IMR-90 (cell line): ENCODE results near the gene PIWIL4. TPM values are rescaled to one million over a fixed set of nuclear protein-coding genes. Genes with fewer than 3 reads are reported as not detected.

ENCODE experiments used
- ATAC-seq: fragments of 200-7000 bp; cut with Tn5 transposase; 2 replicates; pipeline ENCODE4 v1.9.1; 2020; ENCODE audit warnings: low read depth, mild to moderate bottlenecking, moderate library complexity
- BruUV-seq: library from RNA; stranded (reverse); fragments of 400-500 nt; replicated peaks from 2 replicates; lab custom pipeline; 2021; lab: Mats Ljungman, UMichigan
- CTCF ChIA-PET: fragments of 300-600 bp; formaldehyde crosslinking; extraction: SDS; loops from one replicate; lab custom pipeline; 2021; ENCODE audit warnings: antibody characterized with exemption; lab: Yijun Ruan, JAX
- POLR2A ChIA-PET: fragments of 300-600 bp; sonication (Branson Sonifier 250); formaldehyde crosslinking; loops from one replicate; lab custom pipeline; 2022; ENCODE audit warnings: antibody characterized with exemption; ENCODE audit not compliant: unreplicated experiment; lab: Charles Lee
- DNase-seq: peaks from one replicate; pipeline ENCODE4 v3.0.0; 2013
- H2AFZ ChIP-seq: replicated peaks from 2 replicates; pipeline ENCODE3; 2013; ENCODE audit warnings: low read length, mild to moderate bottlenecking; ENCODE audit not compliant: poor library complexity
- H2AK5ac ChIP-seq: 2 replicates; pipeline ENCODE4 v1.6.1; 2013; ENCODE audit warnings: low read depth, low read length, inconsistent platforms
- H2AK9ac ChIP-seq: replicated peaks from 2 replicates; pipeline ENCODE3; 2013; ENCODE audit warnings: mild to moderate bottlenecking, low read depth, low read length, moderate library complexity; ENCODE audit not compliant: poor library complexity
- H2BK120ac ChIP-seq: 2 replicates; pipeline ENCODE4 v1.6.1; 2013; ENCODE audit warnings: low read depth, low read length, inconsistent platforms
- H2BK15ac ChIP-seq: 3 replicates; pipeline ENCODE4 v1.6.1; 2013; ENCODE audit warnings: low read depth, low read length, inconsistent platforms
- H2BK20ac ChIP-seq: 2 replicates; pipeline ENCODE4 v1.6.1; 2013; ENCODE audit warnings: low read depth, mild to moderate bottlenecking, inconsistent platforms, low read length, moderate library complexity
- H2BK5ac ChIP-seq: 2 replicates; pipeline ENCODE4 v1.6.1; 2013; ENCODE audit warnings: mild to moderate bottlenecking, low read depth, low read length, inconsistent platforms; ENCODE audit not compliant: poor library complexity, severe bottlenecking
- H3K14ac ChIP-seq: replicated peaks from 2 replicates; pipeline ENCODE4 v1.6.1; 2013; ENCODE audit warnings: low read depth, low read length, inconsistent platforms
- H3K18ac ChIP-seq: 2 replicates; pipeline ENCODE4 v1.6.1; 2013; ENCODE audit warnings: low read depth, low read length, control low read depth
- H3K23ac ChIP-seq: 2 replicates; pipeline ENCODE4 v1.6.1; 2013; ENCODE audit warnings: low read depth, low read length, inconsistent platforms
- H3K27ac ChIP-seq: 2 replicates; pipeline ENCODE4 v1.5.1; 2013; ENCODE audit warnings: mild to moderate bottlenecking, control low read depth, low read length; ENCODE audit not compliant: insufficient read depth
- H3K27me3 ChIP-seq: 2 replicates; pipeline ENCODE4 v1.6.1; 2013; ENCODE audit warnings: low read length; ENCODE audit not compliant: control insufficient read depth, insufficient read depth
- H3K36me3 ChIP-seq: 2 replicates; pipeline ENCODE4 v1.6.1; 2013; ENCODE audit warnings: low read length, mixed read lengths; ENCODE audit not compliant: control insufficient read depth, insufficient read depth
- H3K4ac ChIP-seq: 2 replicates; pipeline ENCODE4 v1.6.1; 2013; ENCODE audit warnings: low read depth, low read length, inconsistent platforms
- H3K4me1 ChIP-seq: 2 replicates; pipeline ENCODE4 v1.6.1; 2013; ENCODE audit warnings: low read length, mixed read lengths; ENCODE audit not compliant: control insufficient read depth, insufficient read depth
- H3K4me2 ChIP-seq: 2 replicates; pipeline ENCODE4 v1.6.1; 2013; ENCODE audit warnings: low read depth, mild to moderate bottlenecking, control low read depth, low read length, moderate library complexity
- H3K4me3 ChIP-seq: 2 replicates; pipeline ENCODE4 v1.5.1; 2013; ENCODE audit warnings: low read depth, mild to moderate bottlenecking, control low read depth, low read length, moderate library complexity; ENCODE audit not compliant: insufficient read depth
- H3K56ac ChIP-seq: 2 replicates; pipeline ENCODE4 v1.6.1; 2013; ENCODE audit warnings: low read length, inconsistent platforms; ENCODE audit not compliant: insufficient read depth; ENCODE audit errors: extremely low read depth
- H3K79me1 ChIP-seq, 2 experiments: 2 replicates each; pipeline ENCODE4 v1.6.1; 2013; ENCODE audit warnings: low read length in 2 of 2, inconsistent platforms in 1 of 2, low read depth in 1 of 2
- H3K9ac ChIP-seq: 2 replicates; pipeline ENCODE4 v1.6.1; 2013; ENCODE audit warnings: low read depth, low read length, control low read depth
- H3K9me1 ChIP-seq: 2 replicates; pipeline ENCODE4 v1.6.1; 2013; ENCODE audit warnings: low read length, inconsistent platforms; ENCODE audit not compliant: insufficient read depth
- H3K9me3 ChIP-seq: 2 replicates; pipeline ENCODE4 v1.6.1; 2013; ENCODE audit warnings: low read length; ENCODE audit not compliant: control insufficient read depth, insufficient read depth
- H4K20me1 ChIP-seq: 2 replicates; pipeline ENCODE4 v1.6.1; 2013; ENCODE audit warnings: low read length, inconsistent platforms; ENCODE audit not compliant: insufficient read depth
- H4K5ac ChIP-seq: 2 replicates; pipeline ENCODE4 v1.6.1; 2013; ENCODE audit warnings: mild to moderate bottlenecking, low read depth, low read length, control low read depth
- H4K8ac ChIP-seq, 2 experiments: 2 replicates each; pipeline ENCODE4 v1.6.1; 2013; ENCODE audit warnings: low read depth in 2 of 2, low read length in 2 of 2, control low read depth in 1 of 2, inconsistent platforms in 1 of 2
- H4K91ac ChIP-seq: 2 replicates; pipeline ENCODE4 v1.6.1; 2013; ENCODE audit warnings: low read depth, low read length, inconsistent platforms; ENCODE audit not compliant: insufficient read depth
- BHLHE40 ChIP-seq: fragments of 150-350 bp; IDR thresholded peaks from 2 replicates; pipeline ENCODE4 v1.6.1; 2016; ENCODE audit warnings: mild to moderate bottlenecking, low read depth, low read length
- CEBPB ChIP-seq: IDR thresholded peaks from 2 replicates; pipeline ENCODE4 v1.6.1; 2012; ENCODE audit warnings: low read depth, low read length, improper control_type of control experiment
- WGBS, 2 experiments: methylation state at CpG; one replicate each; pipeline versions ENCODE4 v1.1.5 to v1.1.7; 2013; ENCODE audit warnings: missing lambda C conversion rate in 2 of 2; ENCODE audit not compliant: insufficient read length in 1 of 2; ENCODE audit errors: extremely low coverage in 2 of 2; 5-methylcytosine and 5-hydroxymethylcytosine counted together
- dilution Hi-C: fragments of 300-500 bp; cut with HindIII; formaldehyde crosslinking; loops from one replicate; pipeline ENCODE4 v1.14.3; 2018; ENCODE audit warnings: low sequenced_read_pairs; ENCODE audit not compliant: unreplicated experiment
- in situ Hi-C: fragments of 300-500 bp; cut with MboI; formaldehyde crosslinking; loops from 3 replicates; pipeline ENCODE4 v1.14.3; 2019; ENCODE audit warnings: low sequenced_read_pairs, inconsistent platforms, mixed read lengths
- intact Hi-C: fragments of 100-400 bp; cut with micrococcal nuclease; formaldehyde crosslinking; loops from 2 replicates; pipeline ENCODE4 v1.10.0; 2022
- polyA plus RNA-seq, 3 experiments: library from polyadenylated mRNA; depleted of rRNA; stranded (reverse); fragments of >200 nt; gene quantifications; 2 replicates each; pipeline ENCODE4 v1.2.3, GENCODE V29; 2012; ENCODE audit warnings: low replicate concordance in 1 of 3
- total RNA-seq: library from RNA; depleted of rRNA; stranded (reverse); fragments of >200 nt; gene quantifications from 2 replicates; pipeline ENCODE4 v1.2.3, GENCODE V29; 2012

PIWIL4 gene
- total and polyA plus RNA-seq, 2 of the 4 experiments (the other 2 are of a cell fraction): 0.72 to 1.3 TPM

GRCh38 chr11:94603587-94603986 is 36.4 kb downstream of the PIWIL4 start:
- ChIA-PET POLR2A (no interaction called here), CTCF (interaction anchor here (0.6 to 1.6 kb wide), 2 partner anchors 12 to 85 kb away, joined by 3 to 6 read pairs; no protein-coding TSS in a partner anchor)
- no peak overlapping the region for H2BK15ac ChIP-seq
- H4K5ac ChIP-seq: no peak overlapping the region
- no peaks in the 10 kb centered on the region; the same call in 1 of the 2 replicates for H3K4me1 ChIP-seq
- no peaks in the 10 kb centered on the region for H3K9me3 ChIP-seq
- no peak overlapping the region for H2AFZ ChIP-seq
- H3K18ac ChIP-seq: no peak overlapping the region
- no peak overlapping the region for H3K56ac ChIP-seq
- H3K9ac ChIP-seq: no peak overlapping the region
- H2BK5ac ChIP-seq: no peak overlapping the region
- no peak overlapping the region for H2BK20ac ChIP-seq
- H3K9me1 ChIP-seq: no peaks in the 10 kb centered on the region
- no peak overlapping the region for H3K14ac ChIP-seq
- H3K4ac ChIP-seq: no peak overlapping the region
- no peak overlapping the region for H2AK9ac ChIP-seq
- in situ Hi-C loops: loop anchor here (25.0 kb wide), 2 partner anchors 1159 to 1834 kb away; no protein-coding TSS in a partner anchor
- intact Hi-C loops: loop anchor here (1.0 to 10.0 kb wide), 2 partner anchors 84 to 709 kb away; no protein-coding TSS in a partner anchor
- no peak overlapping the region for H3K27ac ChIP-seq
- WGBS, 2 experiments: no CpG with 5 or more reads among the region's 1 CpG
- no peak for ATAC-seq
- no peak overlapping the region for H4K91ac ChIP-seq
- no peak overlapping the region for H4K8ac ChIP-seq
- H3K4me3 ChIP-seq: no peak overlapping the region
- no peak overlapping the region for H3K4me2 ChIP-seq
- H3K36me3 ChIP-seq: no peaks in the 10 kb centered on the region
- peak; percentile 85 for TF ChIP-seq CEBPB
- no peak for TF ChIP-seq BHLHE40
- DNase-seq: no peak
- dilution Hi-C loops: no loop called here
- no peak overlapping the region for H3K23ac ChIP-seq
- no TSS peak for BruUV-seq
- no peaks in the 10 kb centered on the region for H4K20me1 ChIP-seq
- no peaks in the 10 kb centered on the region for H3K27me3 ChIP-seq
- no peaks in the 10 kb centered on the region for H3K79me1 ChIP-seq
- H2BK120ac ChIP-seq: no peak overlapping the region
- no peak overlapping the region for H2AK5ac ChIP-seq
